GM12864 (cell line): Measurements from ENCODE around the gene FAM20C.

Experiments
- DNase-seq: peaks from one replicate; pipeline ENCODE4 v3.0.0-alpha.2; 2011; ENCODE audit warnings: low read depth
- H3K4me3 ChIP-seq: 2 replicates; pipeline ENCODE4 v1.5.1; 2011; ENCODE audit warnings: mild to moderate bottlenecking, low read depth, low read length, control low read depth
- TF ChIP-seq, protein P1 (sequence below): IDR thresholded peaks from 2 replicates; pipeline ENCODE4 v1.5.1; 2011; ENCODE audit warnings: low read depth, mild to moderate bottlenecking, moderate library complexity, low read length, control low read depth, inconsistent platforms; ENCODE audit errors: missing control alignments

Gene FAM20C

DNA sequence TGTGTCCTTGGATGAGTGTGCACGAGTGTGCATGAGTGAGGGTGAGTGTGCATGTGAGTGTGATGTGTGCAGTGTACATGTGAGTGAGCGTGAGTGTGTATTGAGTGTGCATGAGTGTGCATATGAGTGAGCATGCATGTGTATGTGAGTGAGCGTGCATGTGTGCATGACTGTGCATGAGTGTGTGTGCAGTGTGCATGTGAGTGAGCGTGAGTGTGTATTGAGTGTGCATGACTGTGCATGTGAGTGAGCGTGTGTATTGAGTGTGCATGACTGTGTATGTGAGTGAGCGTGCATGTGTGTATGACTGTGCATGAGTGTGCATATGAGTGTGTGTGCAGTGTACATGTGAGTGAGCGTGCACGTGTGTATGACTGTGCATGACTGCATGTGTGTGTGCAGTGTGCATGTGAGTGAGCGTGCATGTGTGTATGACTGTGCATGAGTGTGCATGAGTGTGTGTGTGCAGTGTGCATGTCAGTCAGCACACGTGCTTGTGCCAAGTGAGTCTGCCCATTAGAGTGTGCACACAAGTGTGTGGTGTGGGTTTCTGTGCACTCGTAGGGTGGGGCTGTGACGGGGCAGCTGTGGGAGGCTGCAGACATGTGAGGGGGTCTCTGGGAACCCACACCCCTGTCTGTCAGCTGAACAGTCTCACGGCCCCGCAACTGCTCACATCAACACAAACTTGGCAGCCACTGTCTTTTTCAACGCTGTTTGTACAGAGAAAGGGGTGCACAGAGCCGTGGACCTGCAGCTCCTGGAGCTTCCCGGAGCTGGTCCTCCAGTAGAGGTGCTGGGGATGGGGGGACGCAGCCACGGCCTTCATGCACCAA, 112.4 kb downstream of the FAM20C start:
- DNase-seq, result no peak
- TF ChIP-seq, protein P1, sequence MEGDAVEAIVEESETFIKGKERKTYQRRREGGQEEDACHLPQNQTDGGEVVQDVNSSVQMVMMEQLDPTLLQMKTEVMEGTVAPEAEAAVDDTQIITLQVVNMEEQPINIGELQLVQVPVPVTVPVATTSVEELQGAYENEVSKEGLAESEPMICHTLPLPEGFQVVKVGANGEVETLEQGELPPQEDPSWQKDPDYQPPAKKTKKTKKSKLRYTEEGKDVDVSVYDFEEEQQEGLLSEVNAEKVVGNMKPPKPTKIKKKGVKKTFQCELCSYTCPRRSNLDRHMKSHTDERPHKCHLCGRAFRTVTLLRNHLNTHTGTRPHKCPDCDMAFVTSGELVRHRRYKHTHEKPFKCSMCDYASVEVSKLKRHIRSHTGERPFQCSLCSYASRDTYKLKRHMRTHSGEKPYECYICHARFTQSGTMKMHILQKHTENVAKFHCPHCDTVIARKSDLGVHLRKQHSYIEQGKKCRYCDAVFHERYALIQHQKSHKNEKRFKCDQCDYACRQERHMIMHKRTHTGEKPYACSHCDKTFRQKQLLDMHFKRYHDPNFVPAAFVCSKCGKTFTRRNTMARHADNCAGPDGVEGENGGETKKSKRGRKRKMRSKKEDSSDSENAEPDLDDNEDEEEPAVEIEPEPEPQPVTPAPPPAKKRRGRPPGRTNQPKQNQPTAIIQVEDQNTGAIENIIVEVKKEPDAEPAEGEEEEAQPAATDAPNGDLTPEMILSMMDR, result no peak
- H3K4me3 ChIP-seq, result no peak overlapping the region

DNA sequence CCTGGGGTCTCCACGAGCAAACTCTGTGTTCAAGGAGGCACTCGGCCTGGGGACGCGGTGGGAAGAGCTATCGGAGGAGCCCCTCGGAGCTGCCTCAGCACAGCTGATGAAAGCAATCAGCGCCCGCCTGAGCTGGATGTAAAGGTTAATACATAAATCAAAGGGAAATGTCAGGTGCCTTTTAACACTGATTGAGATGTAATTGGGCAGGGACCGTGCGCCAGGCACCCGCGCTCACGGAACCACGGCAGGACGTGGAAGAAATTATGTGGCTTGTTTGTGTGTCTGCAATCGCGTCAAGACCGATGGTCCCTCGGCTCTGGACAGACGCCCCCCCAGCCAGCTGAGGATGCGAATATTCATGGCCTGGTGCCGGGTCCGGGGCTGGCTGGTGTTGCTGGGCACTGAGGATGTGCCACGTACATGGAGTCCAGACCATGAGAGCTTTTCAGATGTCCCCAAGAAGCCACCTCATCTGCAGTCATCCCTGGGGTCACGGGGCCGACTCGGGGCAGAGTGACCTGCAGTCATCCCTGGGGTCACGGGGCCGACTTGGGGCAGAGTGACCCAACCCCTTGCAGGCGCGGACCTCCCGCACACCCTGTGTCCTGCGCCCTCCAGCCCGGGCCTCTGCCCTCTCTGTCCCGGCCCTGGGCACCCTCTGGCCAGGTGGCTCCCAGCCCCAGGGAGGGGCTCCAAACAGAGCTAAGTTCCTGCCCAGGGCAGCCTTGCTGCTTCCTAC, 113.2 kb downstream of the FAM20C start:
- no peak overlapping the region for H3K4me3 ChIP-seq
- no peak for DNase-seq
- TF ChIP-seq, protein P1, result no peak

DNA sequence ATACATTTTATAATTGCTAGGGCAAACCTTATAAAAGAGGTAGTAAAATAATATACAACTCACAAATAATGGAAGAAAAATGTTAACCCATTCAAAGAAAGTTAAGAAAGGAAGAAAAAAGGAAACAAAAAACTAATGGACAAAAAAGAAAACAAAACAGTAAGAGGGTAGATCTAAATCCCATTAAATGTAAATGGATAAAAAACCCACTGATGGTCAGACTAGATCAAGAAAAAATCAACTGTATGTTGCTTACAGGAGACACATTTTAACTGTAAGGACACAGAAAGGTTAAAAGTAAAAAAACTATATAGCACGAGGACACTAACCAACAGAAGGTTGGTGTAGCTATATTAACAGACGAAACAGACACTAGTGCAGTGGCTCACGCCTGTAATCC, 115.6 kb downstream of the FAM20C start:
- TF ChIP-seq, protein P1, result no peak
- DNase-seq, result no peak
- H3K4me3 ChIP-seq, result no peak overlapping the region

DNA sequence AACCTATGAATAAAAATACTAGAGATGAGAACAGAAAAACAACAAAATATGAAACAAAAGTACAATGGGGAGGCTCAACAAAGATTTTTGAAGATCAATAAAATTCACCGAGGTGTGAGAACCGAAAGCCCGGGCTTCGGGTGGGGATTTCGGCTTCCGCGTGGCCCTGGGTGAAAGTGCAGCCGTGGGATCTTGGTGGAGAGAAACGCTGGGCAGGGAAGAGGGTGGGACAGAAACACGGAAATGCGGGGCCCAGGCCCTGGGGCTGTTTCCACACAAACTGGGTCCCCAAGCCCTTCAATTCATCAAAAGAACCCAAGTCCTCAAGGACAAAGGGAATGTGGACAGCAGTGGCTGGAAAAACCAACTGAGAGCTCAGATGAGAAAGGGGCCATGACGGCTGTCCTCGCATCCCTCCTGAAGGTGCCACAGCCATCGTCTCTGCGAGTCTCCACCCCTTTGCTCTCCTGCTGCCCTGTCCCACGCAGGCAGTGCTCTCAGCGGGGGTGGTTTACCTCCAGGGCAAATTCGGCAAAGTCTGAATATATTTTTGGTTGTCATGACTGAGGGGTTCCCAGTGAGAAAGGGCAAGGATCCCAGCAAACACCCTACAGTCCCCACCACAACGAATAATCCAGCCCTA, 117.3 kb downstream of the FAM20C start:
- no peak for DNase-seq

More for the DNA sequence above, 117.3 kb downstream of the FAM20C start:
- TF ChIP-seq, protein P1, result no peak
- H3K4me3 ChIP-seq, result no peak overlapping the region
